ENCODE measurements around the gene BAD.
A peak's percentile ranks its signal among the peaks of the same experiment; 100 is the strongest.
"Not testable (repeated sequence)": the region's sequence is repeated elsewhere in the genome, so short reads cannot be mapped to it uniquely, and the experiment has no call there.

BAD gene

DNA sequence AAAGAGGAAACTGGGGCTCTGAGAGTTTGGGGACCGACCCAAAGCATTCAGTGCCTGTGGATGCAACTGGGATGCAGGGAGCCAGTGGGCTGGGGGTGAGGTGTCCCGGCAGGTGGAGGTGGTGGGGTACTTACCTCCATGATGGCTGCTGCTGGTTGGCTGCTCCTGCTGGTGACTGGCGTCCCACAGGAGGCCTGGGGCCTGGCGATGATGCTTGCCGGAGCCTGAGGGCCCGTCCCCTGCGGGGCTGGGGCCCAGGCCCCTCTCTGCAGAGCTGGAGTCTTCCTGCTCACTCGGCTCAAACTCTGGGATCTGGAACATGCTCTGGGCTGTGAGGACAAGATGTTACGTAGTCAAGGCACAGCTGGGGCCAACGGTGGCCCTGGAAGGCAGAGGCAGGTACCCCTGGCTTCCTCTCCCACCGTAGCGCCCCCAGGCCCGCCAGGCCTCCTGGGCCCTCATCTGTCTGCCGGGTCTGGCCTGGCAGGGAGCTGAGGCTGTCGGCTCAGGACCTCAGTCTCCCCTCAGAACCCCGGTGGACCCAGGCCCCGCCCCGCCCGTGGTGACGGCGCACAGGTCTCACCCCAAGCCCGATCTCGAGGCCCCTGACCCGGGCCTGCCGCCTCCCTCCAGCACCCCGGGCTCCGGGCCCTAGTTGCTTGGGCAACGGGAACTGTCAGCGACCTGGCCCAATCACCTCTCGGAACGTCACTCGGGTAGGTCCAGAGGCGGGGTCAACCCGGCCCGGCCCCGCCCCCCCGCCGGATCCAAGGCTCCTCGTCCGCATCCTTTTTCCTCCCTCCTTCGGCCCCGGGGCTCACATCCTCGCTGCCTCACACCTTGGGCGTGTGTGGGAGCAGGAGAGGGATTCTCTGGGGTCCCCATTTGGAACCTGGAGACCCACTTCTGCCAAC, at the start of gene BAD:
Gene BAD, minus strand, starts transcription at position 618 of the 914 bp plus-strand sequence. Its CDS starts 297 bp downstream, at position 321.
- DNase-seq (ENCODE audit: low spot score) = peak; percentile 94

- no peak for DNase-seq (ENCODE audit: low spot score)
Measured at GRCh38 chr11:64333556-64333955, 49.1 kb upstream of the BAD start.

GRCh38 chr11:64331569-64332371, 47.3 kb upstream of the BAD start:
- DNase-seq (ENCODE audit: low spot score) = no peak

- no peak for DNase-seq (ENCODE audit: low spot score)
Measured at GRCh38 chr11:64330888-64331287, 46.4 kb upstream of the BAD start.

DNA sequence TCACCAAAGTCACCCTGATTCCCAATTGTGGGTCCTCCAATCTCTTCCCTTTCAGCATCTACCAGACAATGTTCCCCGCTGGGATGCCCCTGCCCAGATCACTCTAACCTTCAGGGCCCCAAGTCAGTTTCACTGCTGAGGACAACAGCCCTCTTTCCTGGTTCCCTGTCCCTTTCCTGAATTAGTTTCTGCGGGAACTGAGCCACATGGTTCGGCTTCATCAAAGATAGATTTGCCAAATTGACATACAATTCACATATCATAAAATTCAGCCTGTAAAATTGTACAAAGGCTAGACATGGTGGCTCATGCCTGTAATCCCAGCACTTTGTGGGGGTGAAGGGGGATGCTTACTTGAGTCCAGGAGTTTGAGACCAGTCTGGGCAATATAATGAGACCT, 43.5 kb upstream of the BAD start:
- DNase-seq (ENCODE audit: low spot score) = no peak

- no peak for DNase-seq (ENCODE audit: low spot score)
Measured at GRCh38 chr11:64327375-64327774, 42.9 kb upstream of the BAD start.

GRCh38 chr11:64324692-64325469, 40.4 kb upstream of the BAD start:
- DNase-seq (ENCODE audit: low spot score) = no peak

DNA sequence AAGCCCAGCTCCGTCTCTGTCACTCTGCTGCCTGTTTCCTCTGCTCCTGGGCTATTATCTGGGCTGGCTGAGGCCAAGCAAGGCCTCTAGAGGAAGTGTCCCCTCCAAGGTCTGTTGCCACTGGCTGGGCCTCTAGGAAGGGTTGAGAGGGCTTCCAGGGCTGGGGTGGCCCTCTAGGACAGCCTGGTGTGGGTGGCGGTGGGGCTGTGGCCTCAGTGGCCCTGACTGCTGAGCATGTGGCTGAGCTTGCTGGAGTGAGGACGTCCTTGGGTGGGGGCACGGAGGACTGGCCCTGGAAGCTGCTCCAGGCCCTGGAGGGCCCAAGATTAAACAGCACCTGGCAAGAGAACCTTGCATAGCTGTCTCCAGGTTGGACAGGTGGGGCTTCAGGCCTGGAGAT, 39.5 kb upstream of the BAD start:
- not testable (repeated sequence) for DNase-seq (ENCODE audit: low spot score)

DNA sequence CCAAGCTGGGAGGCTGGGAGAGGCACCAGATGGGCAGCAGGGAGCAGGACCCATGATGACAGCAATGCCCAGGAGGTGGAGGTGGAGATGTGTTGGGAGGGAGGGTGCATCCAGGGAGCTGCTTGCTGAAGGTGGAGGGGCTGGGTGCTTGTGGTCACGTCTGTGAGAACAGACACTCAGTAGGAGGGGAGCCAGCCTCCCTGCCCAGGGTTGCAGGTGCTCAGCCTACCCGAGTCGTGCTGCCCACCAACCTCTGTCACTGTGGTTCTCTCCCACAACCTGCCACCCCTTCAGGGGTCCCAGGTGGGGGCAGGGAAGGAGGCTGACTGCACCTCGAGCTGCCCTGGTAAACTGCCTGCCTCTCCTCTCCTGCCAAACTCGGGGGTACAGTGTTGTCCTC, 38.9 kb upstream of the BAD start:
- DNase-seq (ENCODE audit: low spot score) = no peak

DNA sequence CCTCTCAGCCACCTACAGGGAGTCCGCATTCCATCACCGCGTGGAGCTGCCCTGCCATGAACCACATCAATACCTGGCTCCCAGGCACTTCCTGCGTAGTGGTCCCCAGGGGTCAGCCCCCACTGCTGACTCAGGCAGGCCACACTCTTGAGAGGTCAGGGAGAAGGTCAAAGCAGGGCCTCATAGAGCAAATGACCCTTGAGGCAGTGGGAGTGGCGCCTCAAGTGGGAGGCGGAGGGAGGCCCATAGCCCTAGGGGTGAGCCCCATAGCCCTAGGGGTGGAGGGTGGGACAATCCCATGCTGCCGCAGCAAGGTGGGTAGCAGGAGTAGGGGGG, 38.4 kb upstream of the BAD start:
- no peak for DNase-seq (ENCODE audit: low spot score)

- no peak for DNase-seq (ENCODE audit: low spot score)
Measured at GRCh38 chr11:64321533-64321932, 37.1 kb upstream of the BAD start.

DNA sequence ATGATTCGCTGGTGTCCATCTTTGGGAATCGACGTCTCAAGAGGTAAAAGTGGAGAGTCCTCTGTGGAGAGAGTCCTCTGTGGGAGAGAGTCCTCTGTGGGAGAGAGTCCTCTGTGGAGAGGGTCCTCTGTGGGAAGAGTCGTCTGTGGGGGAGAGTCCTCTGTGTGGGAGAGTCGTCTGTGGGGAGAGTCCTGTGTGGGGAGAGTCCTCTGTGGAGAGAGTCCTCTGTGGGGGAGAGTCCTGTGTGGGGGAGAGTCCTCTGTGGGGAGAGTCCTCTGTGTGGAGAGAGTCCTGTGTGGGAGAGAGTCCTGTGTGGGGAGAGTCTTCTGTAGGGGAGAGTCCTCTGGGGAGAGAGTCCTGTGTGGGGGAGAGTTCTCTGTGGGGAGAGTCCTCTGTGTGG, 36.6 kb upstream of the BAD start:
- DNase-seq (ENCODE audit: low spot score) = no peak

- DNase-seq (ENCODE audit: low spot score) = no peak
Measured at GRCh38 chr11:64320556-64320955, 36.1 kb upstream of the BAD start.

DNA sequence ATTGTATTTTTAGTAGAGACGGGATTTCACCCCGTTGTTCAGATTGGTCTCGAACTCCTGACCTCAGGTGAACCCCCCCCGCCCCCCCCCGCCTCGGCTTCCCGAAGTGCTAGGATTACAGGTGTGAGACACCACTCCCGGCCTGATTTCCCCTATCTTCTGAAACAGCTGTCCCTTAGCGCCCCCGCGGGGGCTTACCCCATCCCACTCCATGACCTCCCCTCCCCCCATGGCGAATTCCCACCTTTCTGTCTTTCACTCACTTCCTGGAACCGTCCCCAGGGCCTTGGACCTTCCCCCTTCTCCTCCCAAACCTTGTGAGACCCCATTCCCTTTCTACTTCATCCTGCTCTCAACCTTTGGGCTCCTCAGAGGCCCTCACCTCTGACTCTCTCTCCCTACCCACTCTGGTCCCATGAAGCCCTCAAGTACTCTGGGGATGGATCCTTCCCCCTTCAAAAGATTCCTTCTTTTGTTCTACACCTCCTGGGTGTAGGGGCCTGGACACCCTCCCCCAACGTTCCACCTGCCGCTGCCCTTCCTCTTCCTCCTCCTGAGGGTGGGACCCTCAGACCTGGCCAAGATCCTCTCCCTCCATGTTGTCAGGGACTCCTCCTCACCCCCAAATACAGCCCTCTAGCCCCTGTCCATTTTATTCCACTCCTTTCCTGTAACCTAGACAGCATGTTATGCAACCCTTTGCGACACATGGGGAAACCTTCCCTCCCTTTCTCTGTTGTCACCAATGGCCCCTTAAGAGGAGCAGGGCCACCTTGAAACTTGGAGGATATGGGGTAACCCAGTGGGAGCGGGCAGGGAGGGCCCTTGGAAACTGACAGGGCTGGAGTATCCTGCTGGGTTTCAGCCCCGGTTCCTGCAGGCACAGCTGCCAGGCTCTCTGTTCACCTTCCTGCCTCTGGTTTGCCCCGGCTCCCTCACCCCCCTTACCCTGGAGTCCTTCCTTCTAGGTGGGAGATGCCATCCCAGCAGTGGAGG, 34.6 kb upstream of the BAD start:
- no peak for DNase-seq (ENCODE audit: low spot score)

DNA sequence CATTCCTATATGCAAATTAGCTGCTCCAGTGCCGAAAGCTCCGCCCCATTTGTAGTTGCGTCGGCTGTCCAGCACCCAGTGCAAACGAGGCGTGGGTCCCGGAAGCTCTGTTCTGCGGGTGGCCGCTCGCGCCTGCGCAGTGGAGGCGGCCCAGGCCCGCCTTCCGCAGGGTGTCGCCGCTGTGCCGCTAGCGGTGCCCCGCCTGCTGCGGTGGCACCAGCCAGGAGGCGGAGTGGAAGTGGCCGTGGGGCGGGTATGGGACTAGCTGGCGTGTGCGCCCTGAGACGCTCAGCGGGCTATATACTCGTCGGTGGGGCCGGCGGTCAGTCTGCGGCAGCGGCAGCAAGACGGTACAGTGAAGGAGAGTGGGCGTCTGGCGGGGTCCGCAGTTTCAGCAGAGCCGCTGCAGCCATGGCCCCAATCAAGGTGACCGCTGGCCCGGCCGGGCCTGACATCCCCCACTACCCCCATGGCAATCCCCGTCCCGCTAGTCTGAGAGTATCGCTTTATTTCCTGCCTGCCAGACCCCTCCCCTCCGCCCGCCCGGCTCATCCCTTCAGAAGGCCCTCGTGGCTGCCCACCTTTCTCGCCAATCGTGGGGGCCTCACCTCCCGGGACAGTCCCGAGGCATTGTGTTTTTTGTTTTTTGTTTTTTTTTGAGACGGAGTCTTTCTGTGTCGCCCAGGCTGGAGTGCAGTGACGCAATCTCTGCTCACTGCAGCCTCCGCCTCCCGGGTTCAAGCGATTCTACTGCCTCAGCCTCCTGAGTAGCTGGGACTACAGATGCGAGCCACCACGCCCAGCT, 33.7 kb upstream of the BAD start, which contains the start of gene PRDX5:
Gene PRDX5, plus strand, starts transcription at position 161 of the 805 bp plus-strand sequence. Its CDS starts 95 bp downstream, at position 256.
- peak; percentile 86 for DNase-seq (ENCODE audit: low spot score)

GRCh38 chr11:64317325-64317960, 33.0 kb upstream of the BAD start, which contains the start of gene TRMT112:
TSS of gene TRMT112 (minus strand) at chr11:64317559. CDS start at chr11:64317526, 33 bp downstream.
- peak; percentile 87 for DNase-seq (ENCODE audit: low spot score)

DNA sequence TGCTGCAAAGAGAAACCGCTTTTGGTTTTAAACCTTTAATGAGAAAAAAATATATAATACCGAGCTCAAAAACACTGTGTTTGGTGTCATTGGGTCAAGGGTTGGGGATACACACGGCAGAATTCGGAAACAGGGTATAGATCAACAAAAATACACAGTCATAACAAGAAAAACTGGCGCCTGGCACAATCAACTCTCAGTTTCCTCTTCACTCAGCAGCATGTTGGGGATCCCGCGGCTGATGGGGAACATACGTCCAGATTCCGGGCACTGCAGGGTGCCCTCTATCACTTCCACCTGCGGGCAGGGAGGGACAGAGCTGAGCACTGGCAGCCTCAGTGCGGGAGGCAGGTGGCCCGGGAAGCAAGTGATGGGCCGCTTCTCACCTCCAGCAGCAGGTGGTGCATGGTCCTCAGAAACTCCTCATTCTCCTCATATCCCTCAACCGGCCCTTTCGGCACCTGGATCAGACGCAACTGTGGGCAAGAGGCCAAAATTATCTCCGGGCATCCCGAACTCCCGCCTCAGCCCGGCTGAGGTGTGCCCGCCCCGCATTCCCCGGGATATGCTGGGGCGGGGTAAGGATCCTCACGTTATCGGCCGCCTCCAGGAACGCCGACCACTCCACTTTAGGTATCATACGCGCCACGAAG, 32.3 kb upstream of the BAD start:
- DNase-seq (ENCODE audit: low spot score) = no peak

- DNase-seq (ENCODE audit: low spot score) = not testable (repeated sequence)
Measured at GRCh38 chr11:64315667-64316526, 31.4 kb upstream of the BAD start.
